ENCODE results near the gene EIF3A. TPM values are rescaled to one million over a fixed set of nuclear protein-coding genes. Genes with fewer than 3 reads are reported as not detected.

The EIF3A gene
- total RNA-seq, 1 donor from 2014 or later: 132 TPM

GRCh38 chr10:119120413-119120867, 39.8 kb upstream of the EIF3A start:
- TF ChIP-seq CTCF (conservative IDR thresholded peaks at IDR 0.05): no peak

GRCh38 chr10:119119400-119119799, 38.8 kb upstream of the EIF3A start:
- no peak for TF ChIP-seq CTCF (conservative IDR thresholded peaks at IDR 0.05)
- no peaks in the 10 kb centered on the region for H3K27me3 Mint-ChIP-seq
- peaks cover 11% of the 10 kb centered on the region for H3K36me3 Mint-ChIP-seq
- no peaks in the 10 kb centered on the region for H3K4me1 Mint-ChIP-seq (ENCODE audit: unreplicated experiment)
- no peak for DNase-seq (ENCODE audit: extremely low spot score, unreplicated experiment)
- H3K9me3 Mint-ChIP-seq: no peaks in the 10 kb centered on the region
- H3K4me3 Mint-ChIP-seq: no peak overlapping the region
- H3K27ac Mint-ChIP-seq: no peak overlapping the region

More at GRCh38 chr10:119120413-119120867, 39.8 kb upstream of the EIF3A start:
- no peak for DNase-seq (ENCODE audit: extremely low spot score, unreplicated experiment)
- H3K4me3 Mint-ChIP-seq: no peak overlapping the region
- no peak overlapping the region for H3K27ac Mint-ChIP-seq
- H3K27me3 Mint-ChIP-seq: no peaks in the 10 kb centered on the region
- peaks cover 11% of the 10 kb centered on the region for H3K36me3 Mint-ChIP-seq
- H3K4me1 Mint-ChIP-seq (ENCODE audit: unreplicated experiment): no peaks in the 10 kb centered on the region
- no peaks in the 10 kb centered on the region for H3K9me3 Mint-ChIP-seq

GRCh38 chr10:119118231-119118630, 37.6 kb upstream of the EIF3A start:
- Mint-ChIP-seq H3K27me3 (no peaks in the 10 kb centered on the region), H3K4me1 (ENCODE audit: unreplicated experiment) (no peaks in the 10 kb centered on the region), H3K9me3 (no peaks in the 10 kb centered on the region), H3K36me3 (peaks cover 17% of the 10 kb centered on the region), H3K27ac (no peak overlapping the region), H3K4me3 (no peak overlapping the region)
- no peak for DNase-seq (ENCODE audit: extremely low spot score, unreplicated experiment)
- TF ChIP-seq CTCF (conservative IDR thresholded peaks at IDR 0.05): no peak

GRCh38 chr10:119116326-119116951, 35.8 kb upstream of the EIF3A start:
- no peak overlapping the region for H3K27ac Mint-ChIP-seq
- no peaks in the 10 kb centered on the region for H3K9me3 Mint-ChIP-seq
- DNase-seq (ENCODE audit: extremely low spot score, unreplicated experiment): no peak
- peaks cover 18% of the 10 kb centered on the region for H3K36me3 Mint-ChIP-seq
- TF ChIP-seq CTCF (conservative IDR thresholded peaks at IDR 0.05): no peak
- no peak overlapping the region for H3K4me3 Mint-ChIP-seq
- H3K27me3 Mint-ChIP-seq: no peaks in the 10 kb centered on the region
- no peaks in the 10 kb centered on the region for H3K4me1 Mint-ChIP-seq (ENCODE audit: unreplicated experiment)

GRCh38 chr10:119115926-119116325, 35.3 kb upstream of the EIF3A start:
- TF ChIP-seq CTCF (conservative IDR thresholded peaks at IDR 0.05): no peak
- Mint-ChIP-seq H3K4me3 (no peak overlapping the region), H3K27ac (no peak overlapping the region), H3K36me3 (peaks cover 18% of the 10 kb centered on the region), H3K4me1 (ENCODE audit: unreplicated experiment) (no peaks in the 10 kb centered on the region), H3K9me3 (no peaks in the 10 kb centered on the region), H3K27me3 (no peaks in the 10 kb centered on the region)
- no peak for DNase-seq (ENCODE audit: extremely low spot score, unreplicated experiment)

Data from type B pancreatic cell (in vitro differentiated cells).